Tongue (tissue), 2 donors: ENCODE data around the gene SEMA3E. TPM values are rescaled to one million over a fixed set of nuclear protein-coding genes. Genes with fewer than 3 reads are reported as not detected.
A peak's percentile ranks its signal among the peaks of the same experiment; 100 is the strongest.
"Not testable (repeated sequence)": the region's sequence is repeated elsewhere in the genome, so short reads cannot be mapped to it uniquely, and the experiment has no call there.

ENCODE experiments used
- DNase-seq: peaks from one replicate; pipeline ENCODE4 v3.0.0-alpha.2; 2015
- total RNA-seq: library from RNA; depleted of rRNA; stranded (reverse); fragments of >200 nt; gene quantifications from one replicate; pipeline ENCODE4 v1.2.3, GENCODE V29; 2014

The SEMA3E gene
- total RNA-seq, 1 donor from 2014 or later, result 3.1 TPM

DNA sequence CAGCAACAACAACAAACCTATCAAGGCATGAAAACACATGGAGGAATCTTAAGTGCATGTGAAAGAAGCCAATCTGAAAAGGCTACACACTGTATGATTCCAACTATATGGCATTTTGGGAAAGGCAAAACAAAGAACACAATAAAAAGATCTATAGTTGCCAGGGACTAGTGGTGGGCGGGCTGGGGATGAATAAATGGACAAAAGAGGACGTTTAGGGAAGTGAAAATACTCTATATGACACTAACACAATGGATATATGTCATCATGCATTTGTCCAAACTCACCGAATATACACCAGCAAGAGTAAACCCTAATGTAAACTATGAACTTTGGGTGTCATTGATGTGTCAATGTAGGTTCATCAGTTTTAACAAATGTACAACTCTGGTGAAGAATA, 89.1 kb downstream of the SEMA3E start:
- DNase-seq, result no peak

DNA sequence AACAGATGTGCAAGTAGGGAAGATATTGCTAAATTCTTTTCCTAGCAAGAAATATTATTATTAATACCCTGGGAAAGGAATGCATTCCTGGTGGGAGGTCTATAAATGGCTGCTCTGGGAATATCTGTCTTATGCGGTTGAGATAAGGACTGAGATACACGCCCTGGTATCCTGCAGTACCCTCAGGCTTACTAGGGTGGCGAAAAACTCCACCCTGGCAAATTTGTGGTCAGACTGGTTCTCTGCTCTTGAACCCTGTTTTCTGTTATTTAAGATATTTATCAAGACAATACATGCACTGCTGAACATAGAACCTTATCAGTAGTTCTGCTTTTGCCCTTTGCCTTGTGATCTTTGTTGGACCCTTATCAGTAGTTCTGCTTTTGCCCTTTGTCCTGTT, 96.4 kb downstream of the SEMA3E start:
- not testable (repeated sequence) for DNase-seq

DNA sequence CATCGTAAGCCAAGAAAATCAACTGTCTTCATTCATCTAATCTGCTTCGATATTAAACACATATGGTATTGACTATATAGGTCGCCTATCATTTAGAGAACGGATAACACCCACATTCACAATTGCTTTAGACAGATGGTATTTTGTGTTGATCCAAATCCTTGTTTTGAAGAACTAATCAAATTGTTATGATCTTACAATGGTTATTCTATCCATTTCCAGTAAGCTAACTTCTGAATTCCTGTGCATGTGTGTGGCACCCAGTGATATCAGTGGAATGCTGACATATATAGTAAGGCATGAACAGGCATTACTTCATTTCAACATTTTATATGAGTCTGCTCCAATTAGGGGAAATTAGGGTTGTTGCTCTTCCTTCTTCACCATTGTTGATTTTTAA, 98.8 kb downstream of the SEMA3E start:
- DNase-seq, result no peak

DNA sequence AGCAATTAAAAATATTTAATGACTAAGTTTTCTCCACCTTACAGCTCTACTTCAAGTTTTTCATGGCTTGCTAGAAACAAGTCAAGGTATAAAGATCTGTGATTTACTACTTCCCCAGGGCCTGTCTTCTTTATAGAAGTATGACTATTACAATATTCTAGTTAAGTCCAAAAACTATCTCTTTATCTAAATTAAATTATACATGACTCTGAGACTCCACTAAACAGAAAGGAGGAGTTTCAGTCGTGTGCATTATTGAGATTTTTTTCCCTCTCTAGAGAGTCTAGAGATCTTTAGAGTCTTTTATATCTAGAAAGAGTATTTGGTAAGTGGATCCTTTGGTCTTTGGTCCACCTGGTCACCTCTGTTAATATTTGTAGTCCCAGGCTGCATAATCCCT, 100.7 kb downstream of the SEMA3E start:
- no peak for DNase-seq

DNA sequence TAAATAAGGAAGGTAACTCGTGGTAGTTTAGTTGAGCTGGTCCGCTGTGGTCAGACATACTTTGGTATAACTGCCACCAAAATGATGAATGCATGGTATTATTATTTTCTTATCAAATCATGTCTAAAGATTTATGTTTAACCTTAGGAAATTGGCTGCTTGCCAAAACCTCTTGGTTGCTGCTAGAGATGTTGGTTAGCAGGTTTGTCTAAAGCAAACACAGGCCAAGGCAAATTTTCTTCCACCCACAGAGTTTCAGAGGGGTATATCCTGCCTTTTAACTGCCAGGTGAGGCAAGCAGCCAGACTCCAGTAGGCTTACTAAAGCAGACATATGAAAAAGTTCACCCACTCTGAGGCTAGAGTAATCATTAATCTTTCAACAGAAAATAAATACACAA, 101.4 kb downstream of the SEMA3E start:
- DNase-seq, result peak; percentile 27

DNA sequence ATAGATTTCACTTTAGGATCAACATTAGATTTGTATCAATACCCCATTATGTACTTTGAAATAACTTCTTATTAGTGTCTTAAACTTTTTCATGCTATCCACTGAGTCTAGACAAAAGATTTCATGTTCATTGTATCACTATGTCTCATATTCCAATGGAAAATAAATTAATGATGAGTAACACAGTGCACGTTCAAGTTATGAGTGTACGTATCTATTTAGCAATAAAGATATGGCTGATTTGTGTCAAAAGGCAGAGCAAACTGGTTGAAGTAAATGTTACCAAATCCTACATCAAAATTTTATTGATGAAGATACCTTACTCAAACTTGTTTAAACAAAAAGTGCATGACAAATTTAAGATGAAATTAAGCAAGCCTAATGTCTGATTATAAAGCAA, 102.4 kb downstream of the SEMA3E start:
- no peak for DNase-seq

DNA sequence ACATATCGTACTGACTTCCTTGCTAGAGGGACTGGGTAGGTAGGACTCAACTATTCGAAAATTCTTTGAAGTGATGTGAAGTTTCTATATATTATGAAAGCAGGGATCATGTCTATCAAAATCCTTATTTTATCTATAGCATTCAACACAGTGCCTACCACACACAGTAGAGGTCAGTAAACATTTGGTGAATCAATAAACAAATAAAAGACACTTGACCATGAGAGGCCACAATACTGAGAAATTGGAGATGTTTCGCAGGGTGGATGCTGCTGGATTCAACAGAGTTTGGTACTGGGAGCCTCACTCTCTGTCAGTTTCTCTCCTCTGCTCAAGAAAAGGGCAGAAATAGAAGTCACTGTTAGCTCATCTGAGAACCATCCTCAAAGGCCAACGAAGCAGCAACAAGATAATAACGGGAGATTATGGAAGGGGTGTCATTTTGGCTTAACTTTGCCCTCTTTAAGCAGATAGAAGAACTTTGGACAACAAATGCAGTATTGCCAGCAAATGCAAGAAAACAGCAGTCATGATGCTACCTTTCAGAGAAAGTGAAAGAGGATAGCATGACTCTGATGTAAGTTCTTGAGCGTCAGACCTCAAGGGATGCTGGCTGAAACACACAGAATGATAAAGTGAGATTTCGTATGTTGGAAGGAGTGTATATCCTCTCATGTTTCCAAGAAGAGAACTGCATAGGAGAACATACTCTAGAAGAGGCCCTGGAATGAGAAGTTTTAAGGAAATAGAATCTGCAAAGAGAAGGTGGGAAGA, 107.6 kb downstream of the SEMA3E start:
- no peak for DNase-seq

DNA sequence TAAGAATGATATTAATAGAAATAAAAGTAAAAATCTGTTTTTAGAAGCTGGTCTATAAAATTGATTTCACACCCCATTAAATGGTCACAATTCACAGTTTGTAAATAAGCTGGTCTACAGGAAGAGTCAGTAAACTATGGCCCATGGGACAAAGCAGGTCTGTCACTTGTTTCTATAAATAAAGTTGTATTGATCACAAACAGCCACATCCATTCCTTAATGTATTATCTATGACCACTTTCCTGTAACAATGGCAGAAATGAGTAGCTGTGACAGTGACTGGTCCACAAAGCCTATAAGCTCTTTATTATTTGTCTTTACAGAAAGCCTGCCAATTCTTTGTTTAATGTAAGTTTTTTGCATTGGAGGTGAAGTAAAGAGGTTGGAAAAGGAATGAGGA, 114.5 kb downstream of the SEMA3E start:
- DNase-seq, result no peak

DNA sequence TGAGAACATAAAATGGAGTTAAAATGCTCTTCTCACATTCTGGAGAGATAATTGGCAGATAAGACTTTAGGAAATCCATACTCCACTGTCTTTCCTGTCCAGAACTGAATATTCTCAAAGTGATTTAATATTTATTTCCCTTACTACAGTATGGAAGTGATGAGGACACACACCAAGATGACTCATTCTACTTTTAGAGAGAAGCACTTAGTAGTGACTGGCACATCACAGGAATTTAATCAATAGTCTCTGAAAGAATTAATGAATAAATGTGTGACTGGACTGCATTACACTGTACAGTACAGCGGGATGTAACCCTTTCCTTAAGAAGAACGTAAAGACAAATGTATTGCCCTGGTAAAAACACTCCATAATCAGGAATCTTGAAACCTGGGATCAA, 116.7 kb downstream of the SEMA3E start:
- no peak for DNase-seq

DNA sequence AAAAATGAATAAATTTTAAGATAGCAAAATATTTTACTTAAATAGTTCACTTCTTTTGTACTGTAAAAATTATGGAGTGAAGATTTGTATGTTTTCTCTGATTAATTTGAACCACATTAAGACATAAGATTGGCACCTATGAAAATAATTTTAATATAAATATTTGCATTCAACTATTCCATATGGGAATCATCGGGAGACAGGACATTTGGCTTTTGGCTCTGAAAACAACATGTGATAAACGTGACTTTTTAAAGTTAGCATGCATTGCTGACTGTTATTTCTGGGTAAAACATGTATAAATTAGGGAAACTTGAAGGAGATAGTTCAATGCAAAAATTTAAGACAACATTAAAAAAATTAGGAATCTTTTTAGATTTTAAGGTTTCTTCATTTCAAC, 117.2 kb downstream of the SEMA3E start:
- no peak for DNase-seq

DNA sequence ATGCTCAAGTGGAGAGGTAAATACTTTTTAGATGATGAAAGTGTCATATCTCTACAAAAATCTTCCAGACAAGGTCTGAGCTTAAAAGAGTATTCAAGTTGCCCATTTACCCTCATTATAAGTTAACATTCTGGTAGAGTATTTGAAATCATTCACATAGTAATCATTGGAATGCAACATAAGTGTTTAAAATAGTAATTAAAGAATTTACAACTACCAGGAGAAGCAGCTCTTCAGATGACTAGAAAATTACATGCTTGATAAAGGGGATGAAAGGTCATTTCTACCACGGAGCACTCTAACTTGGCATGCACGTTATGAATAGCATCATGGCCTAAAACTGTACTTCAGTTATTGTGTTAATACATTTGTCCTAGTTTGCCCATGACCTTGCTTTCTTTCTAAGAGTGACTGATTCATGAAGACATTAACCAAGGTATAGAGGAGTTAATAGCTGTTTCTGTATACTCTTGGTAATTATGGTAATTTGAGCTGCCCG, 120.0 kb downstream of the SEMA3E start:
- DNase-seq, result no peak

DNA sequence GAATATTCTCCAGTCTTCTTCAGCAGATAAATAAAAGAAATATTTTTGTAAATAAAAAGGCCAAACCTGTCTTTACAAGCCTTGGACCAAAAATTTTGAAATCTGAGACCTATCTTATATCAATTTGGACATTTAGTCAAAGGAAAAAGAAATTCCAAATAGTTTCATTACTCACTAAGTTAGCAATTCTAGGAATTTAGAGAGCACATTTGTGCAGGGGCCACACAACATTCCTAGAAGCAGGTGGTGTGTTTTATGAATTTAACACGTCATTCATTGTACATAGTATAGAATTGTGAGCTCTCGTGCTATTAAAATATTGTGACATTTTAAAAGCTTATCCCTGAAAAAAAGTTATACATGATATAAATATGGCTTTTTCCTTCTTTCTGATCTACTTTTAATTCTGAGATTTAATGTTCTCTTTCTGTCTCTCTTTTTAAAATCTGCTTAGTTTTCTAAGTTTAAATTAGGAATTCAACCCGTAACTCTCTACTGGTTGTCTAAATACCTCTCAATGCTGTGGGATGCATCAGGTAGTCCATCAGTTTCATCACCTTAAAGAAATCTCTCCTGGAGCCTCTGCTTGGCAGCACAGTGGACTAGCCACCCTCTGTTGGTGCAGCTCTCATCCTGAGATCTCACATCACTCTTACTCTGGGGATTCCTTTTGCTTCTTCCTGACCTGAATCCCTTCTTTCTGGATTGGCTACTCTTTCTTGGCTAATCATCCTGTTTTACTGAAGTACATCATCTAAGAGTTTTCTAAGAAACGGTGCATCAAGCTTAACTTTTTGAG, 124.5 kb downstream of the SEMA3E start:
- no peak for DNase-seq

DNA sequence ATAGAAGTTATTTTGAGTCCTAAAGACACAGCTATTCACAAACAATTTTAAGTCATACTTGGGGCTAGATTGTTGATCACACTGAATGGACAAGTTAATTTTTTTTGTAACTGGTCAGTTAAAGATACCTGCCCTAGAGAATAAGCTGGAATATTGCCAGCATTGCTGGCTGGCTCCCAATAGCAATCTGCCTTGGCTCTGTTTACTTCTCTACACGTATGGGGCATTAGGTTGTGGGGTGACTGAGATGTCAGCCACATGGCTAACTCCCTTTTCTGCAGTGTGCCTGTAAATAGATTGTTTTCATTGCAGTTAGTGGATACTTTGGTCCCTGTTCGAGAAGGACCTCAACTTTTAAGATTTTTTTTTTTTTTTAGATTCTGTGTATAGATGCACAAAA, 128.2 kb downstream of the SEMA3E start:
- DNase-seq, result no peak

DNA sequence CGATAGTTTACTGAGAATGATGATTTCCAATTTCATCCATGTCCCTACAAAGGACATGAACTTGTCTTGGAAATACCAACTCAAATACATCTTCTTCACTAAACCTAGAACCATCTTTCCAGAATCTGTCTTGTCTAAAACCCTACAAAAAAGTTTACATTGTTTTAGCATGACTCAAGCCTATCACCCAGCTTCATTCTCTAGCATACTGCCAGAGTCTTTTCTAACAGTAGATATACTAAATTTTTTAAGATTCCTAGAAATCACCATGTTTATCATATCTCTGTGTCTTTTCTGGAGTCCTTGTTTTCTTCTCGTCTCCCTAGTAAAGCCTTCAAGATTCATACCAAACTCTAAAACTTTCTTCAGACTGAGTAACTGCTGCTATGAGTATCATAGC, 129.7 kb downstream of the SEMA3E start:
- no peak for DNase-seq

DNA sequence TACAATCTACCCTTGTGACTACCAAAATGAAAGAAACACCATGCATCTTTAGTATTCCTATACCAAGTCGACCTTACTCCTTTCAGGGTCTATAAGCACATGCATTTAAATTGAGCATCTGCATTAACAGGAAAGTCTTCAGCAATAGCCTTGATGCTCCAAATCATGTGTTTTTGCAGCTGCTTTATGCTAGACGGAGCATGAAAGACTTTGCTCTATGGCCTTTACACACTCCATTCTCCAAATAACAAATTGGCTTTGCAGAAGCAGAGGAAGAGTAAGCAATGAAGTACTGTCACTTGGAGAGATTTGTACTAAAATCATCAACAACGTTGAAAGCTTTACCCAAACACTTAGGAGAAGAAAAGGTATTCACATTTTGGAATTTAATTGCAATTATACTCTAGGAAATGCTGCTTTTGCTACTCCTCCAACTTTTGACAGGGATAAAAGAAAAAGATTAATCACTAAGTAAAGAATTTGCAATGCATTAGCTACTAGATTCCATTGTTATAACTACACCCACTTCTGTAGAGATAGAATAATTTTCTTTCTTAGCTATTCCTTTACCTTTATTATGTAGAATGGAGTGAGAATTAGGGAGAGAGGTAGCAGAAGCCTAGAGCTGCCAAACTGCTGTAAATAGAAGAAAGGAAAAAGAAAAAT, 131.8 kb downstream of the SEMA3E start:
- DNase-seq, result peak; percentile 11

DNA sequence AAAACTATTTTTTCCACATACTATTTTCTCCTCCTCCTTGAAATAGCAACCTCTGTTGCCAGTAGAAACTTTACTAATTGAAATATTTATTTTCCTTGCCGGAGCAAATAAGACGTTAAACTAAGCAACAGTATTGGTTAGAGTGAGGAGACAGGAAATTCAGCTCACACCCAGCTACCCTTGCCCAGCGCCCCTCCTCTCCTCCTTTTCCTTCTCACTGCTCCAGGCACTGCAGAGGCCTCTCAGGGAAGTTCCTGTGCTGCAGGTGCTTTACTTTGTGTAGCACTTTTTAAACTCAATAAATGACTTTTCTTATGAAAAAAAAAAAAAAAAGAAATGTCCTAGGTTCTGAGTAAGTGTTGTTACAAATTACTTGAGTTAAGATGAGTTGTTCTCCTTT, 134.0 kb downstream of the SEMA3E start:
- DNase-seq, result no peak

DNA sequence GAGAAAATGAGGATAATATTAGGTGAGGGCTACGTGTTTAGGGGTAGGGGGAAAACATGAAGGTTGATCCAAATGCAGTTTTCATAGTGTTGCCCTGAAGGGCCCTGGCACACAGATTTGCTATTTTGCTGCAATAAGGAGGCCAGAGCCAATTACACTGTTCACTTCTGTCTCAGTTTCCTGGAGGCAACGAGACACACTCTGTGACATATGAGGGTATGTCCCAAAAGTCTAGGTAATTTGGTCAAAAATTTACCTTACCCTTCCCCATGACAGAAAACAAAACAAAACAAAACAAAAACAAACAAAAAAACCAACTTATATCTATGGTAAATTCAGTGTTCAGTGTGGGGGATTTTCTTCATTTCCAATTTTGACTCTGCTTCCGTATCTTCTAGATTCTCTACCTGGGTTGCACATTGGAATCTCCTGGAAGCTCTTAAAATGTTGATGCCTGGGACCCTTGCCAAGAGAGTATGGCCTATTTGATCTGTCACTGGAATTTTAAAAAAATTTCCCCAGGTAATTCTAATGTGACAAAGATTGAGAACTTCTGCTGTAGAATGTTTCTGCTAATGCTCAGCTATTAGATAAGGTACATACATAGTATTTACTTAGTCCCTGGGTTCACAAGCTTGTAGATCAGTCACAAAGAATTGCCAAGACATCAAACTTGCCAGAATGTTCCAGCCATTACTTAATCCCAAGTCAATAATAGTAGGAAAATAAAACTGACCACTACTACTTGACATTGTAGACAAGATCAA, 139.5 kb downstream of the SEMA3E start:
- DNase-seq, result no peak

DNA sequence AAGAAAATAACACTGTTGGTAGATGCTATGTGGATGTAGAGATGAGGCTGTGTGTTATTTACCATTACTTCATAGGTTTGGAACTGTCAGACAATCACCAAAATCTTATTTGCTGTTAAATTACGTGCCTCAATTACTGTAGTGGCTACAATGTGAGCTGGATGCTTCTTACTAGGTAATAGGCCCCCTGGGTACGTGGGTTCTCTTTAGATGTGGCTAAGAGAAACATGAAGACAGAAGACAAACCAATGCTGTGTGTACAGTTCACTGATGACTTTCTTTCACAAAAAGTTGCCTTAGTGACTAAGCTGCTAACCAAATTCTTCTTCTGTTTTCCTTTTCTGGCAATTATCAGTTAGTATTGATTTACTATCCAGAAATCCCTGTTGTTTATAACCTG, 144.6 kb downstream of the SEMA3E start:
- no peak for DNase-seq

DNA sequence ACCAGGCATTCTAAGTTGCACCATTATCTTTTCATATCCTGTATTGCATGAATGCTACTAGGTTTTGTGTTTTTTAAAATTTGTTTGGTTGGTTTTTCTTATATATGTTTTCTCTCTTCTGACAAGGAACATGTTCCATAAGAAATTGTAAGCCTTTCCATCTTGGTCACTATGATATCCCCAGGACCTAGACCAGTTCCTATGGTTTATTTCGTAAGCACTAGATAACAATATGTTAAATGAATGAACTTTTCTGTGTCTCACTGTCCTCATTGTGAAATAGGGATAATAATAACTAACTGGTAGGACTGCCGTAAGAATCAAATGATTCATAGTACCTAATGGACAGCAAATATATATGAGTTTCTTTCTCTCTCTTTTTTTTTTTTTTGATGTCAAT, 146.3 kb downstream of the SEMA3E start:
- no peak for DNase-seq

DNA sequence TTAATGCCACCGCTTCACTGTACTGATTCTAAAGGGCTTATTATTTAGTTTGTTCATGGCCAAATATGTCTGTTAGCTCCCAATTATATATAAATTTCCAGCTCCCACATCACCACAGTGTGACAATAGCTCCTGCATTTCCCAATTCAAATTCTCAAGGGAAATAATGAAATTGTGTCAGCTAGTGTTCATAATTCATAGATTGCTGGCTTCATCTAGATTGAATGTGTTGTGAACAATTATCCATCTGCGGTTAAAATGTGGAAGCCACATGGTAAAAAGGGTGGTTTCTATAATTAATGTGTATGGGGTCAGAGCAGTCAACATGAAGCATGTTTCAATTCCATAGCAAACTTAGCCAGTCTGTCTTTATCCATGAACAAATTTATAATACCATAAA, 154.3 kb downstream of the SEMA3E start:
- no peak for DNase-seq

DNA sequence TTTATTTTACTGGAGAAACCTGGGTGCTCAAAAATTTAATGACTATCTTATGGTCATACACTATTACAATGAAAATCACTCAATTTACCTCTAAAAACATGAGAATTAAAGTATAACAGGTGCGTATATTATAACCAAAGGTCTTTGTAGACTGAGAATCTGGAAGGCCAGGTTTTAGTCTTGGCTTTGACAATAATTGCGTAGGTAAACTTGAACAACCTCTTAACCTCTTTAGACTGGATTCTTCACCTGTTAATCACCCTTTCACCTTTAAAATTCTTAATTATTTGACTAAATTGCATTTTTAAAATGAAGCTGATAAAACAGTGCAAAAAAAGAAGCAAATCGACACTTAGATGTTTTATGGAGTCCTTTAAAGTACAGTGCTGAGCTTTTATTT, 156.1 kb downstream of the SEMA3E start:
- no peak for DNase-seq

DNA sequence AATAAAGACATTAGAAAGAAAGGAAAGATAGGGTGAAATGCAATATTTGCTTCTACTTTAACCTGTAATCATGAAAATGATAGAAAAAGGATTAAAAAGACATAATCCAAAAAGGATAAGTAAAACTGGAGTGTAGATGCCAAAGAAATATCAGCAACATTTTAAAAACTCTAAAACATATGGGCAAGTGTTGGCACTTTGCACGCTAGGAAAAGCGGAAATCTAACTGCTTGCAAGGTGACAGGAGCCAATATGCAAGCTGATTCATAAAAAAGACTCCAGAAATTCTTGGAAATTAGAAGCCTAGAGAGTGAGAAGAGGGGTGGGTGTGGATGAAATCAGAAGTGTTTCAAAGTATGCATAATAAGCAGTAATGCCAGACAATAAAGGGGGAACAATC, 161.1 kb downstream of the SEMA3E start:
- DNase-seq, result no peak
